ENCODE measurements around the gene SLC22A14.

SLC22A14 gene

GRCh38 chr3:38332201-38332600 lies 50.1 kb downstream of the SLC22A14 start:
- peaks cover 8% of the 10 kb centered on the region for H3K27me3 Mint-ChIP-seq
- no peaks in the 10 kb centered on the region for H3K9me3 Mint-ChIP-seq
- H3K4me3 Mint-ChIP-seq: no peak overlapping the region
- no peaks in the 10 kb centered on the region for H3K4me1 Mint-ChIP-seq
- DNase-seq (ENCODE audit: low spot score in 2 of 2): no peak
- no peak overlapping the region for H3K27ac Mint-ChIP-seq
- ATAC-seq (ENCODE audit: low read depth): no peak
- no peaks in the 10 kb centered on the region for H3K36me3 Mint-ChIP-seq

DNA sequence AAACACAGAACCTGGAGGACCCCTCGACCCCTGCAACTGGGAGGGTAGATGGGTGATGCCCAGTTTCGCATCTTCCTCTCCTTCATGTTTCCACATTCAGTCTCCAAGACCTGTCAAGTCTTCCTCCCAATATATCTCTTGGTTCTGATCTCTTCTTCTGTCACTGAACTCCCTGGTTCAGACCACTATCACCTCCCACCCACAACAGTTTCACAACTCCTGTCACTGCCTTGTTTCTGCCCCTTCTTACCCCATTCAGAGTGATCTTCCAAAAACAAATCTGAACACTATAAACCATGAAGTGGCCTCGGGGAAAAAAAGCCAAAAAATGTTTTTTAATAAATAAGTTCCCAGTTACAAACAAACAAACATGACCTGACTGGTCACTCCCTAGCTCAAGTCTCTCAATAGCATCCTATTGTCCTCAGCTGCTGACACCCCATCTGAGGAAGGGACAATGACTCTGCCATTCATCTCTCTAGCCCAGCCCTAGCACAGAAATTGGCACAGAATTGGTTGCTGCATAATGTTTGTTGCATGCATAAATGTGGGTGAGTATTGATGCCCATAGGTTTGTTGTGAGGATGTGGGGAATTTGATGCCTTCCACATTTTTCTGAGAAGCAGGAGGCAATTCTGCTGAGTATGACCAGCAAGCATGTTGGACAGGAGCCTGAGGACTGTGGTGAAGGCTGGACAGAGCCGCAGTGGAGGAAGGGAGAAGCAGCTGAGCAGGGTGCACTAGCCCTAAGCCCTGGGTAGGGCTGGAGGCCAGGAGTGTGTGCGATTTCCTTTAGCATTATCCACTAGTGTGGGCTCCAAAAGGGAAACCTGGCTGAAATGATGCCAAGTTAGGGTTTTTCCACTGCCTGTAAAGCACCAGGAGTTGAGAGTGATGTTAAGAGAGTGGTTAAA lies 52.3 kb downstream of the SLC22A14 start:
- Mint-ChIP-seq H3K27ac (no peak overlapping the region), H3K36me3 (no peaks in the 10 kb centered on the region), H3K9me3 (no peaks in the 10 kb centered on the region), H3K27me3 (peaks cover 6% of the 10 kb centered on the region), H3K4me1 (no peaks in the 10 kb centered on the region), H3K4me3 (no peak overlapping the region)
- ATAC-seq (ENCODE audit: low read depth) (no peak), DNase-seq (ENCODE audit: low spot score in 2 of 2) (no peak)

GRCh38 chr3:38335263-38335662 lies 53.2 kb downstream of the SLC22A14 start:
- Mint-ChIP-seq H3K27me3 (peaks cover 8% of the 10 kb centered on the region), H3K4me3 (no peak overlapping the region), H3K36me3 (no peaks in the 10 kb centered on the region), H3K4me1 (no peaks in the 10 kb centered on the region), H3K27ac (no peak overlapping the region), H3K9me3 (no peaks in the 10 kb centered on the region)
- no peak for ATAC-seq (ENCODE audit: low read depth)
- no peak for DNase-seq (ENCODE audit: low spot score in 2 of 2)

GRCh38 chr3:38337703-38338102 lies 55.6 kb downstream of the SLC22A14 start:
- no peak for ATAC-seq (ENCODE audit: low read depth)
- H3K27ac Mint-ChIP-seq: no peak overlapping the region
- H3K36me3 Mint-ChIP-seq: no peaks in the 10 kb centered on the region
- H3K27me3 Mint-ChIP-seq: peaks cover 8% of the 10 kb centered on the region
- H3K9me3 Mint-ChIP-seq: no peaks in the 10 kb centered on the region
- no peak for DNase-seq (ENCODE audit: low spot score in 2 of 2)
- no peaks in the 10 kb centered on the region for H3K4me1 Mint-ChIP-seq
- H3K4me3 Mint-ChIP-seq: no peak overlapping the region

- no peak for DNase-seq (ENCODE audit: low spot score in 2 of 2)
Measured at GRCh38 chr3:38343797-38344594, 61.9 kb downstream of the SLC22A14 start.

GRCh38 chr3:38345879-38346586 lies 63.9 kb downstream of the SLC22A14 start:
- Mint-ChIP-seq H3K27ac (no peak overlapping the region), H3K9me3 (no peaks in the 10 kb centered on the region), H3K4me1 (peaks cover 2% of the 10 kb centered on the region), H3K27me3 (peaks cover 2% of the 10 kb centered on the region), H3K36me3 (no peaks in the 10 kb centered on the region), H3K4me3 (peak overlapping the region; percentile 88)
- DNase-seq (ENCODE audit: low spot score in 2 of 2): peak in 1 of 2 donors; percentile 18
- no peak for ATAC-seq (ENCODE audit: low read depth)

More at GRCh38 chr3:38343797-38344594, 61.9 kb downstream of the SLC22A14 start:
- no peak for ATAC-seq (ENCODE audit: low read depth)
- H3K4me1 Mint-ChIP-seq: peaks cover 2% of the 10 kb centered on the region
- peaks cover 5% of the 10 kb centered on the region for H3K27me3 Mint-ChIP-seq
- H3K4me3 Mint-ChIP-seq: no peak overlapping the region
- H3K27ac Mint-ChIP-seq: no peak overlapping the region
- H3K9me3 Mint-ChIP-seq: no peaks in the 10 kb centered on the region
- no peaks in the 10 kb centered on the region for H3K36me3 Mint-ChIP-seq

GRCh38 chr3:38346587-38347410 lies 64.7 kb downstream of the SLC22A14 start, which contains the start of gene XYLB:
XYLB (plus strand) TSS chr3:38346785; CDS start chr3:38346869, 84 bp downstream.
- Mint-ChIP-seq H3K27me3 (peaks cover 2% of the 10 kb centered on the region), H3K36me3 (no peaks in the 10 kb centered on the region), H3K9me3 (no peaks in the 10 kb centered on the region), H3K4me3 (peak within 1 kb of the TSS; percentile 88), H3K4me1 (peaks cover 2% of the 10 kb centered on the region), H3K27ac (no peak within 1 kb of the TSS)
- DNase-seq (ENCODE audit: low spot score in 2 of 2) (peak; percentile 52 to 65), ATAC-seq (ENCODE audit: low read depth) (peak; percentile 97)

DNA sequence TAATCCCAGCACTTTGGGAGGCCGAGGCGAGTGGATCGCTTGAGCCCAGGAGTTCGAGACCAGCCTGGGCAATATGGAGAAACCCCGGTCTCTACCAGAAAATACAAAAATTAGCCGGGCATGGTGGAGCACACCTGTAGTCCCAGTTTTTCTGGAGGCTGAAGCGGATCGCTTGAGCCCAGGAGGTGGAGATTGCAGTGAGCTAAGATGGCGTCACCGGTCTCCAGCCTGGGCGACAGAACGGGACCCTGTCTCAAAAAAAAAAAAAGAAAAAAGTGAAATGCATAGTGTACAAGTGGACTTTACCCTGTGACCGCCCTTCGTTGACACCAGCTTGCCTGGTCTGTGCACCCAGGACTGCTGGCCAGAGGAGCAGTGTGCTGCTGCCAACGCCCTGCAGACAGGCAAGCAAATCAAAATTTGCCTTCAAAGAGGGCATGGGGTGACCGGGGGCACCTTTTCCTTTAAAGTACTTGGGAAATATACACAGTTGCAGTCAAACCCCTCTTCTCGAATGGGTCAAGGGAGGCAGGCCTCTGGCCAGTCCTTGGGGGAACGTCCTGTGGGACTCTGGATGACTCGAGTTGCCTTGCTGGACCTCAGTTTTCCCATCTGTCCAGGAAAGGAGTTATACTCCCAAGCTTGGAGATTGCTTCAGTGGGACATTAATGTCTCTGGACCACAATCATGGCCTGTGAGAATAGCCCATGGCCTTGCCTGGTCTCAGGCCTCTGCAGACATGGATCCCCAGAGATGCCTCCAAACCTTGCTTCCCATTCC lies 65.5 kb downstream of the SLC22A14 start:
- H3K27me3 Mint-ChIP-seq: peaks cover 2% of the 10 kb centered on the region
- H3K4me3 Mint-ChIP-seq: peak overlapping the region; percentile 65
- no peaks in the 10 kb centered on the region for H3K9me3 Mint-ChIP-seq
- no peaks in the 10 kb centered on the region for H3K36me3 Mint-ChIP-seq
- H3K27ac Mint-ChIP-seq: no peak overlapping the region
- no peak for ATAC-seq (ENCODE audit: low read depth)
- H3K4me1 Mint-ChIP-seq: peaks cover 2% of the 10 kb centered on the region
- no peak for DNase-seq (ENCODE audit: low spot score in 2 of 2)

- DNase-seq (ENCODE audit: low spot score in 2 of 2) (no peak), ATAC-seq (ENCODE audit: low read depth) (no peak)
- no peaks in the 10 kb centered on the region for H3K9me3 Mint-ChIP-seq
- H3K4me1 Mint-ChIP-seq: peaks cover 2% of the 10 kb centered on the region
- peaks cover 2% of the 10 kb centered on the region for H3K27me3 Mint-ChIP-seq
- no peak overlapping the region for H3K4me3 Mint-ChIP-seq
- H3K36me3 Mint-ChIP-seq: no peaks in the 10 kb centered on the region
- no peak overlapping the region for H3K27ac Mint-ChIP-seq
Measured at GRCh38 chr3:38348903-38349302, 66.8 kb downstream of the SLC22A14 start.

DNA sequence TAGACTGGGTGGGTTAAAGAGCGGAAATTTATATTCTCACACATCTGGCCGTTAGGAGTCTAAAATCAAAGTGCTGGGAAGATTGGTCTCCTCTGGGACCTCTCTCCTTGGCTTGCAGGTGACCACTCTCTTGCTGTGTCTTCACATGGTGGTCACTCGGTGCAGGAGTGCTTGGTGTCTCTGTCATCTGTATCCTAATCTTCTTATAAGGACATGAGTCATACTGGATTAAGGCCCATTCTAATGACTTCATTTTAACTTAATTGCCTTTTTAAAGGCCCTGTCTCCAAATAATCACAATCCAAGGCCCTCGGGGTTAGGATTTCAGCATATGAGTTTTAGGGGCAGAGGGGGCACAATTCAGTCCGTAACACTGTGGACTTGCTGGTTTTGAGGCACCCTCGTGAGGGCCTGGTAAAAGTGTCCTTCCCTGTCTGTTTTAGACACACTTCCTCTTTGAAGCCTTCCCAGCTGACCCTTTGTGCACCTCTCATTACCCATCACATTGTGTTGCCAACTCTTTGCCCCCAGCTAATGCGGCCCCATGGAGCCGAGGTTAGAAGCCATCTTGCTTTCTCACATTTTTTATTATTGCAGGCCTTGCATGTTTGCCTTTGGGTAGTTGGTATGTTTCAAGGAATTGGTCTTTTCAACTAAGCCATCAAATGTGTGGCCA lies 67.7 kb downstream of the SLC22A14 start:
- ATAC-seq (ENCODE audit: low read depth): no peak
- no peak overlapping the region for H3K27ac Mint-ChIP-seq
- no peaks in the 10 kb centered on the region for H3K9me3 Mint-ChIP-seq
- H3K4me1 Mint-ChIP-seq: peaks cover 2% of the 10 kb centered on the region
- no peak for DNase-seq (ENCODE audit: low spot score in 2 of 2)
- no peaks in the 10 kb centered on the region for H3K36me3 Mint-ChIP-seq
- no peaks in the 10 kb centered on the region for H3K27me3 Mint-ChIP-seq
- H3K4me3 Mint-ChIP-seq: no peak overlapping the region

- Mint-ChIP-seq H3K9me3 (no peaks in the 10 kb centered on the region), H3K27ac (no peak overlapping the region), H3K4me1 (no peaks in the 10 kb centered on the region), H3K36me3 (no peaks in the 10 kb centered on the region), H3K27me3 (no peaks in the 10 kb centered on the region), H3K4me3 (no peak overlapping the region)
- ATAC-seq (ENCODE audit: low read depth) (no peak), DNase-seq (ENCODE audit: low spot score in 2 of 2) (no peak)
Measured at GRCh38 chr3:38353151-38353550, 71.1 kb downstream of the SLC22A14 start.

GRCh38 chr3:38354588-38355330 lies 72.7 kb downstream of the SLC22A14 start:
- Mint-ChIP-seq H3K36me3 (no peaks in the 10 kb centered on the region), H3K4me1 (no peaks in the 10 kb centered on the region), H3K4me3 (no peak overlapping the region), H3K27me3 (no peaks in the 10 kb centered on the region), H3K27ac (no peak overlapping the region), H3K9me3 (no peaks in the 10 kb centered on the region)
- no peak for DNase-seq (ENCODE audit: low spot score in 2 of 2)
- ATAC-seq (ENCODE audit: low read depth): no peak
